Mucosa of rectum (tissue), 2 donors: ENCODE data around the gene ABAT.
"Not testable (repeated sequence)": the region's sequence is repeated elsewhere in the genome, so short reads cannot be mapped to it uniquely, and the experiment has no call there.

ENCODE experiments used
- H3K27ac ChIP-seq, 2 donors: one replicate each; pipeline ENCODE4 v1.7.0; 2013; ENCODE audit warnings: inconsistent platforms in 2 of 2, low read depth in 2 of 2, low read length in 2 of 2
- H3K27me3 ChIP-seq, 2 donors: one replicate each; pipeline ENCODE4 v1.7.0; 2013; ENCODE audit warnings: low read length in 2 of 2; ENCODE audit not compliant: control insufficient read depth in 2 of 2, insufficient read depth in 2 of 2
- H3K36me3 ChIP-seq, 2 donors: one replicate each; pipeline ENCODE4 v1.7.0; 2013; ENCODE audit warnings: low read length in 2 of 2; ENCODE audit not compliant: control insufficient read depth in 2 of 2, insufficient read depth in 2 of 2
- H3K4me1 ChIP-seq, 2 donors: one replicate each; pipeline ENCODE4 v1.7.0; 2013; ENCODE audit warnings: low read length in 2 of 2, mild to moderate bottlenecking in 1 of 2; ENCODE audit not compliant: control insufficient read depth in 2 of 2, insufficient read depth in 2 of 2
- H3K4me3 ChIP-seq, 2 donors: one replicate each; pipeline ENCODE4 v1.7.0; 2013; ENCODE audit warnings: low read length in 2 of 2
- H3K9ac ChIP-seq, 2 donors: one replicate each; pipeline ENCODE4 v1.7.0; 2013; ENCODE audit warnings: low read length in 2 of 2, low read depth in 1 of 2, mild to moderate bottlenecking in 1 of 2
- H3K9me3 ChIP-seq, 2 donors: one replicate each; pipeline ENCODE4 v1.7.0; 2013; ENCODE audit warnings: low read length in 2 of 2; ENCODE audit not compliant: control insufficient read depth in 2 of 2
- donor health status: healthy.
- donor health status: Normal muscosa, but diverticular disease.

The ABAT gene

DNA sequence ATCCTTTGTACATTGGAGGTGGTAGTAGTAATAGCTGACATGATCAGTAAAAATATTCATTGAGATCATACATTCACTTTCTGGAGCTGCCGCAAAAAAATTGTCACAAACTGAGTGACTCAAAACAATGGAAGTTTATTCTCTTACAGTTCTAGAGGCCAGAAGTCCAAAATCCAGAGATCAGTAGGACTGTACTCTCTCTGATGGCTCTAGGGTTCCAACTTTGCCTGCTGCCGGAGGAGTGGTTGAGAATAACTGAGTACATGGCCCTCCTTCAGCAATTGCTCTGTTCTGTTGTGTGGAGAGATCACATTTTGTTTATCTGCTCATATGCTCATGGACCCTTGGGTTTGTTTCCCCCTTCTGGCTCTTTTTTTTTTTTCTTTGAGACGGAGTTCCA is 23.5 kb downstream of the ABAT start:
- H3K36me3 ChIP-seq, result no peaks in the 10 kb centered on the region
- no peaks in the 10 kb centered on the region for H3K27me3 ChIP-seq
- no peak overlapping the region for H3K4me3 ChIP-seq
- no peak overlapping the region for H3K27ac ChIP-seq
- H3K4me1 ChIP-seq, result no peaks in the 10 kb centered on the region
- H3K9me3 ChIP-seq, result no peaks in the 10 kb centered on the region
- no peak overlapping the region for H3K9ac ChIP-seq

DNA sequence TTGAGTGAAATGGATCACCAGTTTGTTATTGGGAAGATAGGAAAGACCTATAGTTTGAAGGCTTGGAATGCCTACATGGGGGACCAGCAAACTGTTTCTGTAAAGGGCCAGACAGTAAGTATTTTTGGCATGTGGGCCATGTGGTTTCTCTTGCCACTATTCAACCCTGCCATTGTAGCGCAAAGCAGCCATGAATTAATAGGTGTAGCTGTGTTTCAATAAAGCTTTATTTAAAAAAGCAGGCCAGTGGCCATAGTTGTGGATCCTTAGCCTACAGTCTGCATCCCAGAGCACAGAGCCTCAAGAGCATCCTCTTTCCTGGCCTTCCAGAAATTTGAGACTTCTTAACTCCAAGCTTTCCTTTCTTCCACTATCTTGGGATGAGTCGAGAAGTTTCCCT is 29.3 kb downstream of the ABAT start:
- Histone ChIP-seq H3K27me3 (no peaks in the 10 kb centered on the region), H3K9ac (no peak overlapping the region), H3K4me3 (no peak overlapping the region), H3K9me3 (no peaks in the 10 kb centered on the region), H3K4me1 (no peaks in the 10 kb centered on the region), H3K36me3 (no peaks in the 10 kb centered on the region), H3K27ac (no peak overlapping the region)

DNA sequence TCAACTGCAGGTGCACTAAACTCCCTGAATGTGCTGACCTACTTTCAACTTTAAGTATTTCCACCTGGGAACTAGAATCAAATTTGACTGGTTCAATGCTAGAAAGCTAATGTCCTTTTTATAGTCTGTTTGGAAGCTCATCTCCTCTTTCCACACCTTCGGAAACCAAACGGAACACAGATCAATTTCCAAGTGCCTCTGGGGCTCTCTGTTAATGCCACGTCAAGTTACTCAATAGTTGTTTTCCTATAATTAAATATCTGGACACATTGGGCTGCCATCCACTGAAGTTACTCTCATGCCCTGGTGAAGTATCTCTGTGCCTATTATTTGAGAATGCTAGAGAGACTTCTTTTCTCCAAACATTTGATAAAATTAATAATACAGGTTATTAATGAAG is 29.7 kb downstream of the ABAT start:
- Histone ChIP-seq H3K27me3 (no peaks in the 10 kb centered on the region), H3K36me3 (no peaks in the 10 kb centered on the region), H3K4me3 (no peak overlapping the region), H3K9ac (no peak overlapping the region), H3K9me3 (no peaks in the 10 kb centered on the region), H3K4me1 (no peaks in the 10 kb centered on the region), H3K27ac (no peak overlapping the region)

DNA sequence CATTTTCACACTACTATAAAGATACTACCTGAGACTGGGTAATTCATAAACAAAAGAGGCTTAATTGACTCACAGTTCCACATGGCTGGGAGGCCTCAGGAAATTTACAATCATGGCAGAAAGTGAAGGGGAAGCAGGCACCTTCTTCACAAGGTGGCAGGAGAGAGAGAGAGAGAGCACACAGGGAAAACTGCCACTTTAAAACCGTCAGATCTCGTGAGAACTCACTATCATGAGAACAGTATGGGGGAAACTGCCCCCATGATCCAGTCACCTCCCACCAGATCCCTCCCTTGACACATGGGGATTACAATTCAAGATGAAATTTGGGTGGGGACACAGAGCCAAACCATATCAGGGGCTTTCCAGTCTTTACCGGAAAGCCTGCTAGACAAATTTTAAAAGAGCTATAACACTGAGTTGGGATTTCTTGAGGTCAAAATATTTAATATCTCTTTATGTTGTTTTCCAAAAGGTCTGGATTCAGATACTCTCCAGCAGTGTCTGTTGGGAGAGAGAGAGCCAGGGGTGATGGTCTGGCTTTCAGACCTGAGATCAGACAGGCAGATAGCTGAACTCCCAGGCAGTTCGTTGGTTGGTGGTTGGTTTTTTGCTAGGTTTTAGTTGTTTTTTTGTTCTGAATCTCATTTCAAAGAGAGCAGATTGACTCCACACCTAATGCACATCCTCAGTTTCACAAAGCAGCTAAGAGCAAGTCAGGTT is 30.8 kb downstream of the ABAT start:
- not testable (repeated sequence) for H3K27ac ChIP-seq, H3K9ac ChIP-seq, H3K4me1 ChIP-seq, H3K4me3 ChIP-seq, H3K9me3 ChIP-seq, H3K27me3 ChIP-seq, H3K36me3 ChIP-seq

DNA sequence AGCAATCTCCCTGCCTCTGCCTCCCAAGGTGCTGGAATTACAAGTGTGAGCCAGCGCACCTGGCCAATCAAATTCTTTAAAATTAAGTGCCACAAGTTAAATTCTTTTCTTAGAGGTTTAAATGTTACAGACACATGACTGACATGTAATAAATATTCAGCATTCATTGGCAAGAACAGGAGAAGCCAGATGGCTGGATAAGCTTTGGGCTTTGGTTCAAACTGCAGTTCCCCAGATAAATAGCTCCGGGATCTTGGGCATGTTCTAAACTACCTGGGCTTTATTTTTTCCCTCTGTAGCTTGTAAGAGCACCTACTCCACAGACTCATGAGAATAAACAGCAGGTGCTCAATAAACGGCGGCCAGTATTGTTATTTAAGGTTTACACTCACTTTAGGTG is 34.1 kb downstream of the ABAT start:
- Histone ChIP-seq H3K27me3 (no peaks in the 10 kb centered on the region), H3K27ac (no peak overlapping the region), H3K36me3 (no peaks in the 10 kb centered on the region), H3K4me3 (no peak overlapping the region), H3K9ac (no peak overlapping the region), H3K4me1 (no peaks in the 10 kb centered on the region), H3K9me3 (no peaks in the 10 kb centered on the region)

DNA sequence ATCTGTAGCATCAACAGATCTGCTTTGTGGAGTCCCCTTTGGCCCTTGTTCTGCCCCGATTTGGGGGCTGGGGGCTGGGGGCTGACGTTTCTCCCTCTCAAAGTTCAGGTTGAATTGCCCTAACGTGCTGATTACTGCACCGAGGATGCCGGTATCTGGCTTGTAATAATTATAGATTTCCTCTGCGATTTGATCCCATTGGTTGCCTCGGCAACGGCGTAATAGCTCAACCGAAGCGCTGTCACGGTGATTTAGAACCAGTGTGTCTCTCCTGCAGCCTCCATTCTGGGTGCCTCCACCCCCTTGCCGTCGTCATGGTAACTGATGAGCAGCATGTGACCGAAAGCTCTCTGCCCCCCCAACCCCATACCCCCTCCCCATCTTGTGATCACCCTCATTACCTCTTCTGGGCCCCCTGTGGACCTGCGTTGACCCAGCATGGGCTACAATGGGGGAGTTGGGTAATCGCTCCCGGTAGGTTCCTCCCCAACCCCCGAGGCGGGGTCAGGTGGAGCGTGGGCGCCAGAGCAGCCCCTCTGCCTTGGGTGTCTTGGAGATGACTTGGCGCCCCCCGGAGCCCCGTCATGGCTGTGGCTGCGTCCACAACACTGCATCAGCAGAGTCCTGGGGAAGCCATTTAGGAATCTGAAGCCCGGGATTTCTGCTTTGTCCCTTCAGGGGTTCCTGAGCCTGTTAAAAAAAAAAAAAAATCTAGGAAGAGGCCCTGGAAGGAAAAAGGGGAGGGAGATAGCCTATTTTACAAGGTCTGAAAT is 38.4 kb downstream of the ABAT start:
- H3K27ac ChIP-seq, result no peak overlapping the region
- no peak overlapping the region for H3K4me3 ChIP-seq
- no peak overlapping the region for H3K9ac ChIP-seq
- peaks cover 0 to 4% of the 10 kb centered on the region in 2 donors for H3K36me3 ChIP-seq
- no peaks in the 10 kb centered on the region for H3K4me1 ChIP-seq
- no peaks in the 10 kb centered on the region for H3K27me3 ChIP-seq
- no peaks in the 10 kb centered on the region for H3K9me3 ChIP-seq

DNA sequence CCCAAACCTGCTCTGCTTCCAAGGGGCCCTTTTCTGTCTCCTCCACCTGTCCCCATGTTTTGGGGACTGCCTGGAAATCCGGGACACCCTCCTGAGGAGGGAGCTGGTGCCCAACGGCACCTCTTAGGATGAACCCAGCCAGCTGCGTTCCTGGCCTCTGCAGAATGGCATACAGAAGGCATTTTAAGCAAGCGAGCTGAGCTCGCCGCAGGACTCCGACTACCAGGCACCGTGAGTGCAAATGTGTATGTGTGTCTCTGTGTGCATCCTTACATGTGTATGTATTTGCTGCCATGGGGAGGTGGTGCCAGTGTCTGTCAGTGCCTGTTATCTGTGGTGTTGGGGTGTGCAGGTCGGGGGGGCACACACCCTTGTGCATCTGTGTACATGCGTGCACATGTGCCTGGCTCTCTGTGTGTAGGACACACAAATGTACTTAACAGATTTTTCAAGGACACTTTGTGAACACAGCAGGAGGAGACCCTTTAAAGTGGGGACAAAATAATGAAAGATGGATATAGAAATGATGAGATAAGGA is 39.3 kb downstream of the ABAT start:
- Histone ChIP-seq H3K36me3 (peaks cover 0 to 4% of the 10 kb centered on the region in 2 donors), H3K4me3 (no peak overlapping the region), H3K9ac (no peak overlapping the region), H3K4me1 (no peaks in the 10 kb centered on the region), H3K9me3 (no peaks in the 10 kb centered on the region), H3K27me3 (peaks cover 0 to 3% of the 10 kb centered on the region in 2 donors), H3K27ac (no peak overlapping the region)

DNA sequence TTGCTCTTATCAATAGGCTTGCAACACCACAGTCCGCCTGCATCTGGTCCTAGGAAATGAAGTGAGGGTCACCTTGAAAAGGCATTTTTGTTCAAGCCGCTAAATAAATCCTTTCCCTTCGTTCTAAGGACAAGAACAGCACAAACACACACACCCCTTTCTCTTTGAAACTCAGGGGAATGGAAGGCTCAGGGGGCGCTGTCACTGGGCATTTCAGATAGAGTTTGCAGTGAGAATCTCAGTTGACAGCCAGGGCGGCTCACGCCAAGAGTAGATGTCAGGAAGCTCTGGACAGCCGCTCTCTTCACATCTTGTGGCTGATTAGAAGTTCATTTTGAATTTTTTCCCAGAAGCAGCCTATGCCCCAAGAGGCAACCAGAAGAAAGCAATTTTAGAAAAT is 39.8 kb downstream of the ABAT start:
- peaks cover 0 to 4% of the 10 kb centered on the region in 2 donors for H3K36me3 ChIP-seq
- H3K9me3 ChIP-seq, result no peaks in the 10 kb centered on the region
- H3K27ac ChIP-seq, result no peak overlapping the region
- no peak overlapping the region for H3K4me3 ChIP-seq
- H3K9ac ChIP-seq, result no peak overlapping the region
- H3K27me3 ChIP-seq, result peaks cover 0 to 3% of the 10 kb centered on the region in 2 donors
- H3K4me1 ChIP-seq, result no peaks in the 10 kb centered on the region

DNA sequence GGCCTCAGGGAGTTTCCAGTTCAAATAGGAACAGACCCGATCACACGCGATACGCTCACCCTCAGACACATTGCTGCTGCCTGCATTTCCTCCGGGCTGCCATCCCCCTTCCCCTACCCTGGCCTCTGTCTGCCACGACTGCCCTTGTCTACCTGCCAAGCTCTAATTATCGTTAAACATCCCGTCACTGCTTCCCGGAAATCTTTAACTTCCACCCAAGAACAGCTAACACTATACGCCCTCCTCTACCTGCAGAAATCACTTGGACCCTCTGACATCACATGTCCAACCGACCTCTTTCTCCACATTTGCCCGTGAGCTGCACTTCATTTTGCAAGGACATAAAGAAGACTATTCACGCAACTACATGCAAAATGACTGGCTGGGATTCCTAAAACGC is 40.4 kb downstream of the ABAT start:
- Histone ChIP-seq H3K36me3 (peaks cover 0 to 4% of the 10 kb centered on the region in 2 donors), H3K27ac (no peak overlapping the region), H3K4me3 (no peak overlapping the region), H3K27me3 (peaks cover 0 to 3% of the 10 kb centered on the region in 2 donors), H3K4me1 (no peaks in the 10 kb centered on the region), H3K9me3 (no peaks in the 10 kb centered on the region), H3K9ac (no peak overlapping the region)

DNA sequence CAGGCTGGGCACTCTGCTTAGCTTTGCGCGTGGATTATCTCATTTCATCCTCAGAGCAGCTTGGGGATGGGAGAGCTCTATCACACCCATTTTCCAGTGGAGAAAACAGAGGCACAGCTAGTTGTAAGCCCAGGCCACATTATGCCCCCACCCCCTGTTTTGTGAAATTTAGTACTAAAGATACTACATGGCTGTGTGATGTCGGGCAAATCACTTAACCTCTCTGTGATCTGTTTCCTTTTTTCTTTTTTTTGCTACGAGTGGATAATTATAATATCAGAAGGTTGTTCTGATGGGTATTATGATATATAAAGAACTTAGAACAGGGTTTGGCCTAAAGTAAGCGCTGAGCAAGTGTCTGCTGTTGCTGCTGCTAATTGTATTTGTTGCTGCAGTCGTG is 41.6 kb downstream of the ABAT start:
- Histone ChIP-seq H3K27ac (no peak overlapping the region), H3K9ac (no peak overlapping the region), H3K36me3 (peaks cover 0 to 4% of the 10 kb centered on the region in 2 donors), H3K27me3 (peaks cover 0 to 3% of the 10 kb centered on the region in 2 donors), H3K4me1 (peaks cover 0 to 3% of the 10 kb centered on the region in 2 donors), H3K9me3 (no peaks in the 10 kb centered on the region), H3K4me3 (no peak overlapping the region)
